Stimulated activated CD8-positive, alpha-beta memory T cell treated with anti-CD3 and anti-CD28 coated beads, Interleukin-7, amount 100 ng/mL, for 1 hour (primary cell): Measurements from ENCODE around the gene PRPF40A.

Source experiments
- DNase-seq, 2 donors: peaks; one replicate each; pipeline ENCODE4 v3.0.0-alpha.2; 2020; ENCODE audit warnings: low read depth in 2 of 2

PRPF40A gene

GRCh38 chr2:152718076-152718908 is 1.0 kb upstream of the PRPF40A start, which contains the start of gene ARL6IP6:
Gene ARL6IP6, plus strand, starts transcription at chr2:152718620. Its CDS starts 5 bp downstream, at chr2:152718625.
- peak; percentile 87 to 88 for DNase-seq

- DNase-seq: no peak
These were observed 445 bp downstream of the PRPF40A start for GRCh38 chr2:152716805-152717227.

GRCh38 chr2:152715854-152716428 is 1.3 kb downstream of the PRPF40A start:
- DNase-seq: no peak

GRCh38 chr2:152715112-152715511 is 2.1 kb downstream of the PRPF40A start:
- no peak for DNase-seq

- DNase-seq: no peak
These were observed 6.5 kb downstream of the PRPF40A start for GRCh38 chr2:152710713-152711112.

- no peak for DNase-seq
These were observed 8.5 kb downstream of the PRPF40A start for GRCh38 chr2:152708742-152709141.

- DNase-seq: no peak
These were observed 10.7 kb downstream of the PRPF40A start for GRCh38 chr2:152706477-152707021.

GRCh38 chr2:152701198-152701597 is 16.1 kb downstream of the PRPF40A start:
- DNase-seq: no peak

- no peak for DNase-seq
These were observed 20.8 kb downstream of the PRPF40A start for GRCh38 chr2:152696476-152696875.

GRCh38 chr2:152695763-152696162 is 21.5 kb downstream of the PRPF40A start:
- DNase-seq: no peak

GRCh38 chr2:152694161-152694661 is 23.1 kb downstream of the PRPF40A start:
- no peak for DNase-seq

GRCh38 chr2:152693033-152693432 is 24.2 kb downstream of the PRPF40A start:
- DNase-seq: no peak

- no peak for DNase-seq
These were observed 30.9 kb downstream of the PRPF40A start for GRCh38 chr2:152686321-152686720.

- no peak for DNase-seq
These were observed 33.9 kb downstream of the PRPF40A start for GRCh38 chr2:152683400-152683799.

- DNase-seq: no peak
These were observed 34.6 kb downstream of the PRPF40A start for GRCh38 chr2:152682663-152683062.

GRCh38 chr2:152678808-152679207 is 38.5 kb downstream of the PRPF40A start:
- DNase-seq: no peak

GRCh38 chr2:152676461-152676860 is 40.8 kb downstream of the PRPF40A start:
- DNase-seq: no peak

- DNase-seq: no peak
These were observed 42.9 kb downstream of the PRPF40A start for GRCh38 chr2:152674334-152674733.

- DNase-seq: no peak
These were observed 52.5 kb downstream of the PRPF40A start for GRCh38 chr2:152664725-152665124.

- DNase-seq: no peak
These were observed 56.2 kb downstream of the PRPF40A start for GRCh38 chr2:152661076-152661475.

GRCh38 chr2:152658221-152658620 is 59.0 kb downstream of the PRPF40A start:
- no peak for DNase-seq

- DNase-seq: no peak
These were observed 60.2 kb downstream of the PRPF40A start for GRCh38 chr2:152657043-152657442.

GRCh38 chr2:152655880-152656279 is 61.4 kb downstream of the PRPF40A start:
- no peak for DNase-seq
